ENCODE results near the gene VASH1.

The VASH1 gene

GRCh38 chr14:76786601-76787000, 25.3 kb downstream of the VASH1 start:
- DNase-seq, result no peak

DNA sequence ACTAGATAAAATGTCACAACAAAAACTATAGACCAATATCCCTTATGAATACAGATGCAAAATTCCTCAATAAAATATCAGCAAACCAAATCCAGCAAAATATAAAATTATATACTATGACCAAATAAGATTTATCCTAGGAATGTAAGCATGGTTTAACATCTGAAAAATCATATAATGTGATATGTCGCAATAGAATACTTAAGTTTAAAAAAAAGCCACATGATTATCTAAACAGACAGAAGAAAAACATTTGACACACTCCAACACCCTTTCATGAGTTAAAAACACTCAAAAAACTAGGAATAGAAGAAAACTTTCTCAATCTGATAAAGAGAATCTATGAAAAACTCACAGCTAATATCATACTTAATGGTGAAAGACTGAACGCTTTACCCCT, 31.2 kb downstream of the VASH1 start:
- DNase-seq, result no peak

DNA sequence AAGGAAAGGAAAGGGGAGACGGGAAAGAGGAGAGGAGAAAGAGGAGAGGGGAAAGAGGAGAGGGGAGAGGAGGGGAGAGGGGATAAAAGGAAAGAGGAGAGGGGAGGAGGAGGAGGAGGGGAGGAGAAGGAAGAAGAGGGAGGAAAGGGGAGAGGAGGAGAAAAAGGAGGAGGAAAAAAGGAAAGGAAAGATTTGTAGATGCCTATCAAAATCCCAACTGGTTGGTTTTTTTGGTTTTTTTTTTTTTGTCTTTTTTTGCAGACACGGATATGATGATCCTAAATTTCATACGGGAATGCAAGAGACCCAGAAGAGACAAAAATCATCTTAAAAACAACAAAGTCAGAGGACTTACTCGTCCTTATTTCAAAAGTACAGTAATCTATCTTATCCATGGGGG, 32.1 kb downstream of the VASH1 start:
- DNase-seq, result no peak

- DNase-seq, result no peak
Observed at GRCh38 chr14:76793956-76794355, 32.7 kb downstream of the VASH1 start.

- no peak for DNase-seq
Observed at GRCh38 chr14:76806446-76806845, 45.2 kb downstream of the VASH1 start.

GRCh38 chr14:76808011-76808410, 46.7 kb downstream of the VASH1 start:
- no peak for DNase-seq

DNA sequence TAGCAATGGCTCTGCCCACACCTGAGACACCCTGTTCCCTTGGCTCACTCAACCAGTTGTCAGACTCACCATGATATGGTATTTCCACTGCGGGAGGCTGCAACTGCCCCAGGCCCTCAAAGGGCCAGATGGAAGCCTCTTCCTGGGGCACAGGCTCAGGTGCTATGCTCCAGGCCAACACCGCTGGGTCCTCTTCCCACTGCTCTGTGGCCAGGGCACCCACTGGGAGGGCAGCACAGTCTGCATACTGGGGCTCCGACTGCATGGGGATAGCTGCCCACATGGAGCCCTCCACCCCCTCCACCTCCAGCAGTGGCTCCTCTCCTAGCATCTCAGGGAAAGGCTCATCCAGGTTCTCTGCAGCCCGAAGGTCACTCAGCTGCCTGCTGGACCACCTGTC, 47.7 kb downstream of the VASH1 start:
- no peak for DNase-seq

GRCh38 chr14:76810525-76810924, 49.3 kb downstream of the VASH1 start:
- no peak for DNase-seq

DNA sequence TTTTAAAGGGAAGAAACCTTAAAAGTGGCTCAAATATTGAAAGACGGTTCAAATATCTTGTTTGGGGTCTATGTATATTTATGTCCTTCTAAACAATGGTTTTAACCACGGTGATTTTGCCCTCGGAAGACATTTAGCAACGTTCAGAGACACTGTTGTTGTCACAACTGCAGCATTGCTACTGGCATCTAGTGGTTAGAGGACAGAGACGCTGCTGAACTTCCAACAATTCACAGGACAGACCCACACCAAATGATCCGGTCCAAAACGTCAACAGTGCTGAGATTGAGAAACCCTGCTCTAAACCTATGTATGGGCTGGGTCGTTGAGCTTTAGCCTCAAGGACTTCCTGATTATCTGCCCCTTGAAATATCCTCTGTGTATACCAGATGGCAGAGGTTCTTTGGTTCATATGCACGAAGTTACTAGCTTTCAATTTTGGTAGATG, 49.7 kb downstream of the VASH1 start:
- DNase-seq, result no peak

DNA sequence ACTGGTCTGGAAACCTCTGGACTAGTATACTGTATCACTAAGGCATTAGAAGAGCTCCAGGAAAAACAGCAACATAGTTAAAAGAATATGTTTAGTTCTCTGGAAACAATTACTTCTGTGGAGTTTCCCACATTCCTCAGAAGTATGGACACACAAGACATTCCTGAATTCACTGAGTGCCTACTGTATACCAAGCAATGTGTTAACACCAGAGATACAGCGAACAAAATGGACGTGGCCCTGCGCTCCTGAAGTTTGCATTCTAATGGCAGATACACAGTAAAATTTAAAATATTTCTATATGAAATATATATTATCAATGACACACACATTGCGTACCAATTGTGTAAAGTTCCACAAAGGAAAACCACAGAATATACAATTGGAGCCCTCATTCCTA, 50.3 kb downstream of the VASH1 start:
- no peak for DNase-seq

DNA sequence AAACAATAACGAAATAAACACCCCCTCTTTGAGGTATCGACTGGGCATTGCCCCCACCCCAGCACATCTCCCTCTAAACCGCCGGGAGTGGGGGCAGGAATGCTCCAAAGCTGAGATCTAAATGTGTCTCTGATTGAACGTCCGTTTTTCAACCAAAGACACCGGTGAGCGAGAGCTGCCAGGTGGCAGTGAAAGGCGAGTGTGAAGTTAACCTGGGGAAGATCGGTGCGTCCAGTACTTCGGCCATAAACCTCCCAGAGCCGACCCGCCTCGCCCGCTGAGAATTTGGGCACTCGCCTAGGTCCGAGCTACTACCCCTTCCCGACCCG, 50.8 kb downstream of the VASH1 start:
- no peak for DNase-seq

DNA sequence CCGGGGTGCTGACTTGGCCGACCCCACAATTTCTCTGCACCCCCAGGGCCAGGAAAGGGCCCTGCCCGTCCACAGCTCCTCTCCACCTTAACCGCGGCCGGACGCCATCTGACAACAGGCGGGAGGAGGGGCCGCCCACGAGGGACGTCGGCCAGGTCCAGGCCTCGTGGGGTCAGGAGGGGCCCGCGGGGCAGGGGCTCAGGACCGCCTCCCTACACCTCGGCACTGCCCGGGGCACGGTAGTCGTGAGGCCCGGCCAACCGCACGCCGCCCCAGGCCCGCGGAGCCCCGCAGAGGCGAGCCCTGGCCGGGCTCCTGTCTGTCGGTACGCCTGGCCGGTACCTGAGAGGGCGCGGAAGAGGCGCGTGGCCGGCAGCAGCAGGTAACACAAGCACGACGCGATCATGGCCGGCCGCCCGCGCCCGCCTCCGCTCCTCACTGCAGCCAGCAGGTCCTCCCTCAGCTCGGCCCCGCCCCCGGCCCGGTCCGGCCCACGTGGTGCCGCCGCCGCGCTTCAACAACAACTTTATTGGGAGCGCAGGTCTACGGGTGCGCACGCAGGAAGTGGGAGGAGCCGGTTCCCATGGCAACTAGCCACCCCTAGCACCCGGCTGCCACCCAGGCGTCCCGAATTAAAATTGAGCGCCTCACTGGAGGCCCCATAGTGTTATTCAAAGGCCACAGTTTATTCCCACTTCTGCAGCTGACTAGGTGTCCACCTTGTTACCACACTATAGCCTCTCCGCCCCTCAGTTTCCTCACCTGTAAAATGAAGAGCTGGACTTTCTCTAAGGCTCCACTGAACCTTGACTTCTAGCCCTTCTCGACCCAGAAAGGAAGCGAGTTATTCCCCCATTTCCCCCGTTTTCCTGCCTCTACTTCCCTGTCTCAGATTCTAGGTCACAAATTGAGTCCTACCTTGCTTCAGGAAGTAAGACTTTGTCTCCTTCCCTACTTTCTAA, 51.4 kb downstream of the VASH1 start, which contains the start of gene ANGEL1:
ANGEL1 (minus strand) TSS at position 461 of the 962 bp plus-strand sequence; CDS start at position 406, 55 bp downstream.
- DNase-seq, result peak; percentile 96

DNA sequence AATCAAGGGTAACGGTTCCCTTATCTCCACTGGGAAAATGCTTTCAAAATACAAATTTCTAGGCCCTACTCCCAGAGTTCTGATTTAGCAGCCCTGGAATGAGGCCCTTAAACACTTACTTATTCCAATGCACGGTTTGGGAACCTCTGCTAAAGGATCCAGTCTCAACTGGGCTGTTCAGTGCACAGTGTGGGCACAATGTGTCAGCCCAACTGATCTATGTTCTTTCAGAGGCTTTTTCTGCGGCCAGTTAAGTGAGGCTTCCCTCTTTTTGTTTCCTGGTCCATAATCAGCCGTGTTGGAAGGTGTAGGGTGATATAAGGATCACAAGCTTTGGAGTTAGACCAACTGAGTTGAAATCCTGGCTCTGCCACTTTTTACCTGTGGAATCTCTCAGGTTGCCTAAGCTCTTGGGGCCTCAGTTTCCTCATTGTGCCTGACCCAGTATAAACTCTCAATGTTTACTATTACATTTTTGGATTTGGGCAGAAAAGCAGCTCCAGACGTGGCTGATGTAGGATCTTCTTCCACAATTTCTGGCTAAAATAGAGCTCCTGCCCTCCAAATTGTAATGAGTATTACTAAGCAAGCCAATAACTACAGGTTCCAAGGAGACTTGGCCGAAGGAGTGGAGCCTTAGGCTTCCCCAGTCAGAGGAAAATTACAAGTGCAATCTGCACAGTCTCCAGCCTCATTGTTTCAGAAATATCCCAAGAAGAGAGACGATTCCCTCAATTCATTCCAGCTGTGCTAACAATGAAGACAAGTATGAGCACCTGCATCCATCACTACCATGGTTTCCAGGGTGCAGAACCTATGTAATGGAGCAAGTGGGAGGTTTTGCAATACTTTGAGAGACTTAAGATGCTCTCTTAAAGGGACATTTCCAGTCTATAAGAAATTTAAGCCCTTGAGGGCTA, 53.7 kb downstream of the VASH1 start:
- DNase-seq, result peak; percentile 56

- no peak for DNase-seq
Observed at GRCh38 chr14:76820700-76821099, 59.4 kb downstream of the VASH1 start.

DNA sequence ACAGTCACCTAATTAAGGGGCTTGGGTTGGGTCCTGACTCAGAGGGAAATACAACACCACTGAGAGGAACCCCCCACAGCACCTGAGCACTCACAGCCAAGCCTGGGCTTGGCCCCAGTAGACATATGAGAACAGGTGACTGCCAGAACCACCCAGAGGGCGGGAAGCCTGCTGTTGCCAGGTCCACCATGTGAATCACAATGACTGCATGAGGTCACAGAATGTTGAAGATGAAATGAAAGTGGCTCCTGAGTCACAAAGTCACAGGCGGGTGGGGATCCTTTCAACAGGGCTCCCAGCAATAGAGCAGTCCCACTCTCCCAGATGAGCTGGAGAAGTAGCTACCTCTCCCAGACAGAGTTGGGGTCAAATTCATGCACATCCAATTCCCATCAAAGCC, 64.9 kb downstream of the VASH1 start, which contains the start of gene LRRC74A:
LRRC74A (plus strand) TSS at position 287 of the 400 bp plus-strand sequence. CDS start 290 bp downstream, outside the sequence.
- no peak for DNase-seq

- DNase-seq, result no peak
Observed at GRCh38 chr14:76827696-76828296, 66.5 kb downstream of the VASH1 start.

DNA sequence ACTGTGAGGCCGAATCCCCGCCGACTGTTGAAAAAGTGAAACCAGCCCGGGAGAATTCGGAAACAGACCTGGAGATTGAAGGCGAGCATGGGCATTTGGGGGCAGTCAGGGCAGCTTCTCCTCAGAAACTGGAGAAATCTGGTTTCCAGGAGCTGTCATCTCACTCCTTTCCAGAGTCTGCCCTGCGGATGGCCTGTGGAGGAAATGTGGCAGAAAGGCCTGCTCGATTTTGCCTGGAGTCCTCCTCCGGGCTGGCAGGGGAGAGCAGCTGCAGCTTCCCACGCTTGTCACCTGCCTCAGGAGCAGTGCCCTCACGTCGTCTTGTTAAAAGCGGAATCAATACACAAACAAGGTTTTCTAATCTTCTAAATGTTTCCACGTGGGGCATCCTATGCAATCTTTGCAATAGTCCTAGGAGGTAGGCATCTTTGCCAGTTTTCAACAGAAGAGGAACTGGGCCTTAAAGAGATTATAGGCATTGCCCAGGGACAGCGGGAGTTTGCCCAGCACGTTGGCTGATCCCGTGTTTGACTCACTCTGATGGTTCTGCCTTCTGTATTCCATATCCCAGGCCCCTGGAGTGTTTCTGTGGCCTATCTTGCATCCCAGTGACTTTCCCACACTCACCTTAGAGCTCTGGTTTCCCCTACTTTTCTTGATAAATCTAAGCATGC, 67.2 kb downstream of the VASH1 start:
- DNase-seq, result no peak

DNA sequence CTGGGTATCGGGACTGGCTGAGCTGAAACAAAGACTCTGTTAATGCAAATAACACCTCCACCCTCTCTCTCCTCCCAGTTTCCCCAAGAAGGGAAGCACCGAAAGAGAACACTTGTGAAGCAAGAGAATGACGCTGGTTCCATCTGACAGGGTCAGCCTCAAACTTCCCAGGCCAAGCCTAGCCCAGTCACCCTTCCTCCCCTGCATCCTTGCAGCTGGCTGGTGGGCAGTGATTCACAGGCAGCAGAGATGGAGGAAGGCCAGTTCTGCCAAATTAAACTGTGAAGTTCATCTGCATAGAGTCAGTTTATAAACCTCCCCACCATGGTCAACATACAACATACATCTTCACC, 67.7 kb downstream of the VASH1 start:
- no peak for DNase-seq

- peak; percentile 70 for DNase-seq
Observed at GRCh38 chr14:76829650-76830421, 68.6 kb downstream of the VASH1 start.

DNA sequence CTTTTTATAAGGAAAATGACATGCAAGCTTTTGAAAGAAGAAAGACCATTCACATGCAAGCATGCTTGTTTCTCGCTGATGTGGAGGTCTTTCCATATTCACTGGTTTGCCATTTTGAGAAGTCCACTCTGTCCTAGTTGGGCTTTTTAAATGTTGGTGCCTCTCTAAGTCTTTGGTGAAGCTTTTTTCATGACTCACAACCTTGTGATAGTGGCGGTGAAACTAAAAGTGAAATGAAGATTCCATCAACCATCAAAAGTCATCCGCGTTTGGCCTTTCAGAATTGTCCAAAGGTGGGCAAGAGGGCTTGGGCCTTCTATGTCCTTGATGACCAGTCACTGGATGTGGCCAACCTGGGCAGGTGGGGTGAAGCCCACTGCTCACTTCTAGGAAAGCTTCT, 69.3 kb downstream of the VASH1 start:
- no peak for DNase-seq

DNA sequence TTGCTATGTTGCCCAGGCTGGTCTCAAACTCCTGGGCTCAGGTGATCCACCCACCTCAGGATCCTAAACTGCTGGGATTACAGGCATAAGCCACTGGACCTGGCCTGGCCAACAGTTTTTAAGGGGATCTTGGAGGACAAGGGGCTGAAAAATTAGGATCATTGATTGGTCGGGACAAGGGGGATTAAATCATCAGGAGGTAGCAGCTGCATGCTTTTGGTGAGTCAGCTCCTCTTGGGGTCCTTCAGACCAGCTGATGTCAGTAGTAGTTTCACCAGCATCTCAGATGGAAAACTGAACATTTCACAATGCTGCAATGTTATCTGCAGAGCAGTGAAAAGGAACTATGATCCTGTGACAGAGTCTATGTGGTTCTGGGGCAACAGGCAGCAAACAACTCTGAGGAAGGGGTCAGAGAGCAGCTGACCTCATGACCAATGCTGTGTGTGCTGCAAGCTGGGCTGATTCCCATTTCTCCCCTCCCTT, 71.3 kb downstream of the VASH1 start:
- DNase-seq, result no peak

Data from right forelimb (tissue), 1 donor.